ENCODE measurements around the gene MAGEF1. TPM values are rescaled to one million over a fixed set of nuclear protein-coding genes. Genes with fewer than 3 reads are reported as not detected.

The MAGEF1 gene
- total RNA-seq, 1 donor from 2014 or later: 56.3 TPM

DNA sequence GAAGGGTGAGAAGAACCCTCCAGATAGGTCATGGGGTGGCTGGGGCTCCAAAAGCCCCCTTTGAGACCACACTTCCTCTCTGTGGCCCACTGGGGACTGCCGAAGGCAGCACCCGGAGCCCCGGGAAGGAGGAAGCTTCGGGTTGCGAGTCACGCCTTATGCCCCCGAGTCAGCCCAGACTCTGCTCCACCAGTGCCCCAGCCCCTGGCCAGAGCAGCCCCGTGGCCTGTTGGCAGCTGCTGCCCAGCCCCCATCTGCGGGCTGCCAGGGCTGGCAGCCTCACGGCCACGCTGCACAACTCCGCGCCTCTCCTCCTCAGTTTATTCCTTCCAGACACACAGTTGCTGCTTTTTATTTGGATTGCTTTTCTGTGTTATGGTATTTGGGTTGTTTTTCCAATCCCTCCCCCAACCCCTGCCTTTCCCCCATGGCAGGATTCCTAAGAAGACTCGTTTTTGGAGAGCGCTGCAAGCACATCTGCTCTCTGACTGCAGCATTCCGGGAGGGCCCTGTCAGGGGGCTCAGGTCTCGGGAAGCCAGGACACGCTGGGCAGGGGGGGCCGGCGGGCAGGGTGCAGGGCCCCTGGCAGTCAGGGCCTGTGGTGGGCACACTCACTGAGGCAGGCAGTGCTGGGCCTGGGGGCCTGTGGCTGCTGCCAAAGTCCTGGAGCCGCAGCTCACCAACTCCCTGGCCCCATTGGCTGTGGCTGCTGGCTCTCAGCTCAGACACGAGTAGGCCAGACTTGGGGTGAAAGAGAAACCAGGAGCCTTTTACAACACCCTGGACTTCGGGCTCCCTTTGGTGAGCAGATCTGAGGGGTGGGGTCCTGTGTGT lies 20.2 kb downstream of the MAGEF1 start:
- no peaks in the 10 kb centered on the region for H3K36me3 Mint-ChIP-seq (ENCODE audit: unreplicated experiment)
- peaks cover 22% of the 10 kb centered on the region for H3K27me3 Mint-ChIP-seq (ENCODE audit: unreplicated experiment)
- H3K27ac Mint-ChIP-seq (ENCODE audit: unreplicated experiment): peak overlapping the region; percentile 93
- no peak overlapping the region for H3K4me3 Mint-ChIP-seq (ENCODE audit: unreplicated experiment)
- peaks cover 28% of the 10 kb centered on the region for H3K9me3 Mint-ChIP-seq (ENCODE audit: unreplicated experiment)
- DNase-seq: no peak
- peaks cover 42% of the 10 kb centered on the region for H3K4me1 Mint-ChIP-seq (ENCODE audit: low read depth, unreplicated experiment)
- TF ChIP-seq CTCF (IDR thresholded peaks at IDR 0.05; ENCODE audit: partially characterized antibody, unreplicated experiment): no peak

DNA sequence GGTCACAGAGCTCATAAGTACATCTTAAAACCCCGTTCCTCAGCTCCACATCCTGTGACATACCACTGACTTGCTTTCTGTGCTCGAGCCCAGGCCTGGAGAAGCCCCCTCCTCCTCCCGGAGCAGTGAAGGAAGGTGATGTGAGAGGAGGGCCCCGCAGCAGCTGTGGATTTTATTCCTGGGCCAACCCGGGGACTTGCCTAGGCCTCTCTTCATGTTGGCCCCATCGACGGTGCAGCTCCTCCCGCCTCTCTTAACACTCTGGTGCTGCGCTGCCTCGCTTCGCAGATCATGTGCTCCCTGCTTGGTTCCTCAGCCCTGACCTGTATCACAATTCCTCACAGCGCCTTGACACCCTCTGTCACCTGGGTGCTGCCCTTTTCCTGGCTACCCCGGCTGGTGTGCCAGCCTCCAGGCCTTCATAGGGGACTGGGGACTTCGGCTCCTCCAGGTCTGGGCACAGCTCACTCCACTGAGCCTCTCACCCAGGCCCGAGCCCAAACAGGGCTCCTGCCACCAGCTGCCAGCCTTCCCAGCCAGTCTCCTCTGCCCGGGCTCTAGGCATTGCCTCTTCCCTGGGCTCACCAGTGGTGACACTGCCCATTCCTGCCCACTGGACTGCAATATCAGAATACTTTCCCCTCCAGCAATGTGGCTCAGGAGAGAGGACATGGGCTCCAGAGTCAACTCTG lies 21.5 kb downstream of the MAGEF1 start:
- peaks cover 27% of the 10 kb centered on the region for H3K9me3 Mint-ChIP-seq (ENCODE audit: unreplicated experiment)
- peaks cover 22% of the 10 kb centered on the region for H3K27me3 Mint-ChIP-seq (ENCODE audit: unreplicated experiment)
- H3K27ac Mint-ChIP-seq (ENCODE audit: unreplicated experiment): no peak overlapping the region
- no peaks in the 10 kb centered on the region for H3K36me3 Mint-ChIP-seq (ENCODE audit: unreplicated experiment)
- DNase-seq: no peak
- H3K4me3 Mint-ChIP-seq (ENCODE audit: unreplicated experiment): no peak overlapping the region
- peaks cover 40% of the 10 kb centered on the region for H3K4me1 Mint-ChIP-seq (ENCODE audit: low read depth, unreplicated experiment)
- TF ChIP-seq CTCF (IDR thresholded peaks at IDR 0.05; ENCODE audit: partially characterized antibody, unreplicated experiment): no peak

DNA sequence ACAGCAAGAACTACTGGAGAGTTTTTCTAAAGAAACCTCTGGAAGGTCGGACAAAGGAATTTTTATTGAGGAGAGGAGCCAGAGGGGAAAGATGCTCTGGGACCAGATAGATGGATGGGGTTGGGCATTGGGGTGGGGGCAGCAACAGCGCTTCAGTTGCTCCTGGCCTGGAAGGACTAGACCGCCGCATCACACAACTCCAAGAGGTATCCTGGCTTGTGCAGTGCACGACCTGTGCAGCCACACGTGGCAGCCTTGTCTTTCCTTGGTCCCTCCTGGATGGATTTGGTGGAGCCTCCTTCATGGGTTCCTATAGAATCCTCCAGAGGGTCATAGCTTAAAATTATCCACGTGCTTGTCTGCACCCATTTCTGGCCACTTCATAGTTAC lies 23.0 kb downstream of the MAGEF1 start:
- Mint-ChIP-seq H3K9me3 (ENCODE audit: unreplicated experiment) (peaks cover 23% of the 10 kb centered on the region), H3K27me3 (ENCODE audit: unreplicated experiment) (peaks cover 24% of the 10 kb centered on the region), H3K4me3 (ENCODE audit: unreplicated experiment) (no peak overlapping the region), H3K36me3 (ENCODE audit: unreplicated experiment) (no peaks in the 10 kb centered on the region), H3K27ac (ENCODE audit: unreplicated experiment) (no peak overlapping the region), H3K4me1 (ENCODE audit: low read depth, unreplicated experiment) (peaks cover 30% of the 10 kb centered on the region)
- no peak for DNase-seq
- no peak for TF ChIP-seq CTCF (IDR thresholded peaks at IDR 0.05; ENCODE audit: partially characterized antibody, unreplicated experiment)

- Mint-ChIP-seq H3K27ac (ENCODE audit: unreplicated experiment) (no peak overlapping the region), H3K36me3 (ENCODE audit: unreplicated experiment) (no peaks in the 10 kb centered on the region), H3K4me1 (ENCODE audit: low read depth, unreplicated experiment) (peaks cover 25% of the 10 kb centered on the region), H3K27me3 (ENCODE audit: unreplicated experiment) (peaks cover 20% of the 10 kb centered on the region), H3K4me3 (ENCODE audit: unreplicated experiment) (no peak overlapping the region), H3K9me3 (ENCODE audit: unreplicated experiment) (peaks cover 18% of the 10 kb centered on the region)
- no peak for TF ChIP-seq CTCF (IDR thresholded peaks at IDR 0.05; ENCODE audit: partially characterized antibody, unreplicated experiment)
- DNase-seq: no peak
These were observed 23.5 kb downstream of the MAGEF1 start for GRCh38 chr3:184688251-184688881.

All from glutamatergic neuron (in vitro differentiated cells).